PC-3 (cell line): ENCODE measurements around the gene WNK4. TPM values are rescaled to one million over a fixed set of nuclear protein-coding genes. Genes with fewer than 3 reads are reported as not detected.

Experiments used
- ATAC-seq: fragments of 200-7000 bp; cut with Tn5 transposase; 2 replicates; pipeline ENCODE4 v1.9.1; 2020; ENCODE audit warnings: mild to moderate bottlenecking, moderate library complexity
- BruUV-seq: library from RNA; stranded (reverse); fragments of 400-500 nt; replicated peaks from 2 replicates; lab custom pipeline; 2021; lab: Mats Ljungman, UMichigan
- CTCF ChIA-PET: fragments of 300-600 bp; sonication (Branson Sonifier 250); formaldehyde crosslinking; loops from one replicate; lab custom pipeline; 2022; ENCODE audit warnings: antibody characterized with exemption; lab: Charles Lee
- POLR2A ChIA-PET: fragments of 300-600 bp; sonication (Branson Sonifier 250); formaldehyde crosslinking; loops from one replicate; lab custom pipeline; 2022; ENCODE audit warnings: antibody characterized with exemption; ENCODE audit not compliant: unreplicated experiment; lab: Charles Lee
- DNase-seq: peaks from one replicate; pipeline ENCODE4 v3.0.0-alpha.2; 2015
- H2AFZ ChIP-seq: fragments of 300-600 bp; sonication (generic); 2 replicates; pipeline ENCODE4 v1.6.0; 2016; ENCODE audit warnings: antibody characterized with exemption, low read length
- H3F3A ChIP-seq: fragments of 300-600 bp; sonication (generic); one replicate; pipeline ENCODE4 v1.6.0; 2017; ENCODE audit warnings: antibody characterized with exemption, low read length, control low read depth, mild to moderate bottlenecking; ENCODE audit not compliant: unreplicated experiment
- H3K27ac ChIP-seq: fragments of 300-600 bp; sonication (generic); 2 replicates; pipeline ENCODE4 v1.5.1; 2016; ENCODE audit warnings: mild to moderate bottlenecking, low read length
- H3K27me3 ChIP-seq: fragments of 300-600 bp; sonication (generic); 2 replicates; pipeline ENCODE4 v1.6.1; 2016; ENCODE audit warnings: low read length, mixed read lengths
- H3K36me3 ChIP-seq: fragments of 300-600 bp; sonication (generic); 2 replicates; pipeline ENCODE4 v1.6.1; 2016; ENCODE audit warnings: low read depth, mixed run types, low read length, mixed read lengths
- H3K4me1 ChIP-seq: fragments of 300-600 bp; sonication (generic); 2 replicates; pipeline ENCODE4 v1.5.1; 2016; ENCODE audit warnings: low read length; ENCODE audit not compliant: insufficient read depth
- H3K4me2 ChIP-seq: fragments of 300-600 bp; sonication (generic); 2 replicates; pipeline ENCODE4 v1.6.0; 2016; ENCODE audit warnings: low read length
- H3K4me3 ChIP-seq: fragments of 300-600 bp; sonication (generic); 2 replicates; pipeline ENCODE4 v1.5.1; 2016; ENCODE audit warnings: mild to moderate bottlenecking, low read length, mixed read lengths
- H3K79me2 ChIP-seq: fragments of 300-600 bp; sonication (generic); 2 replicates; pipeline ENCODE4 v1.6.1; 2017; ENCODE audit warnings: low read length, mixed read lengths
- H3K9ac ChIP-seq: fragments of 300-600 bp; sonication (generic); 2 replicates; pipeline ENCODE4 v1.6.0; 2016; ENCODE audit warnings: mild to moderate bottlenecking, low read length
- H3K9me2 ChIP-seq: fragments of 300-600 bp; sonication (generic); replicated peaks from 2 replicates; pipeline ENCODE4 v1.6.1; 2016; ENCODE audit warnings: mixed run types, low read length, mixed read lengths
- H3K9me3 ChIP-seq: fragments of 300-600 bp; sonication (generic); 2 replicates; pipeline ENCODE4 v1.6.1; 2016; ENCODE audit warnings: low read length, mixed read lengths
- H4K20me1 ChIP-seq: fragments of 300-600 bp; sonication (generic); 2 replicates; pipeline ENCODE4 v1.6.1; 2016; ENCODE audit warnings: low read length, mixed read lengths
- EZH2 ChIP-seq: fragments of 300-600 bp; sonication (generic); IDR thresholded peaks from one replicate; pipeline ENCODE4 v1.6.1; 2017; ENCODE audit warnings: antibody characterized with exemption, mild to moderate bottlenecking, low read length; ENCODE audit not compliant: unreplicated experiment
- EZH2phosphoT487 ChIP-seq: fragments of 300-600 bp; sonication (generic); IDR thresholded peaks from 2 replicates; pipeline ENCODE4 v1.6.1; 2018; ENCODE audit warnings: mild to moderate bottlenecking, antibody characterized with exemption, low read length, borderline replicate concordance
- intact Hi-C: fragments of 100-400 bp; cut with micrococcal nuclease; formaldehyde crosslinking; loops from 2 replicates; pipeline ENCODE4 v1.9.0; 2023
- total RNA-seq: library from RNA; depleted of rRNA; stranded (reverse); fragments of >200 nt; gene quantifications from 2 replicates; pipeline ENCODE4 v1.2.3, GENCODE V29; 2014
- TF ChIP-seq, protein P1 (sequence below): fragments of 300-600 bp; sonication (generic); conservative IDR thresholded peaks from 2 replicates; pipeline ENCODE4 v1.5.1; 2017; ENCODE audit warnings: antibody characterized with exemption, low read depth, mild to moderate bottlenecking, low read length

Gene WNK4
- total RNA-seq, 1 experiment from 2014 or later, result 13.0 TPM

DNA sequence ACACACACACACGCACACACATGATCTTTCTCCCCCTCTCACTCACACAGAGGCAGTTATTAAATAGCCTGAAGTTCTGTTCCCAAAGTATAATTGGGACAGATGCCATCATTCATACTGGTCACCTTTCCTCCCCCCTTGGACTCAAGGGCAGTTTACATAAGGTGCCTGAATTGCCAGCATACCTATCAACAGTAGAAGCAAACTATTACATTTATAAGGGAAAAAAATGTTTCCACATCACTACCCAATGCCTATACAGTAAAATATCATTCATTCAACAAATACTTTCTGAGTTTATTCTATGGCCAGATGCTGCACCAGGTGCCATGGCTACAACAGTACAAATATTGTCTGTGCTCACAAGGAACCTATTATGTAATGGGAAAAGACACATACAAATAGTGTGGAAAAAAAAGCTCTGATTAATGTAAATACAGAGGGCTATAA is 24.5 kb downstream of the WNK4 start:
- DNase-seq (peak; percentile 30), ATAC-seq (peak; percentile 68)
- TF ChIP-seq EZH2phosphoT487 (no peak), EZH2 (no peak)
- TF ChIP-seq, protein P1, sequence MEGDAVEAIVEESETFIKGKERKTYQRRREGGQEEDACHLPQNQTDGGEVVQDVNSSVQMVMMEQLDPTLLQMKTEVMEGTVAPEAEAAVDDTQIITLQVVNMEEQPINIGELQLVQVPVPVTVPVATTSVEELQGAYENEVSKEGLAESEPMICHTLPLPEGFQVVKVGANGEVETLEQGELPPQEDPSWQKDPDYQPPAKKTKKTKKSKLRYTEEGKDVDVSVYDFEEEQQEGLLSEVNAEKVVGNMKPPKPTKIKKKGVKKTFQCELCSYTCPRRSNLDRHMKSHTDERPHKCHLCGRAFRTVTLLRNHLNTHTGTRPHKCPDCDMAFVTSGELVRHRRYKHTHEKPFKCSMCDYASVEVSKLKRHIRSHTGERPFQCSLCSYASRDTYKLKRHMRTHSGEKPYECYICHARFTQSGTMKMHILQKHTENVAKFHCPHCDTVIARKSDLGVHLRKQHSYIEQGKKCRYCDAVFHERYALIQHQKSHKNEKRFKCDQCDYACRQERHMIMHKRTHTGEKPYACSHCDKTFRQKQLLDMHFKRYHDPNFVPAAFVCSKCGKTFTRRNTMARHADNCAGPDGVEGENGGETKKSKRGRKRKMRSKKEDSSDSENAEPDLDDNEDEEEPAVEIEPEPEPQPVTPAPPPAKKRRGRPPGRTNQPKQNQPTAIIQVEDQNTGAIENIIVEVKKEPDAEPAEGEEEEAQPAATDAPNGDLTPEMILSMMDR, result no peak
- Histone ChIP-seq H3K4me3 (no peak overlapping the region), H3K27me3 (no peaks in the 10 kb centered on the region), H3K9me3 (no peaks in the 10 kb centered on the region), H3F3A (no peaks in the 10 kb centered on the region), H3K36me3 (no peaks in the 10 kb centered on the region), H3K9me2 (no peaks in the 10 kb centered on the region), H3K4me1 (peaks cover 14% of the 10 kb centered on the region), H3K27ac (peak overlapping the region; percentile 29; the same call in 1 of the 2 replicates), H2AFZ (no peak overlapping the region), H3K4me2 (no peak overlapping the region), H3K9ac (no peak overlapping the region), H4K20me1 (no peaks in the 10 kb centered on the region), H3K79me2 (no peaks in the 10 kb centered on the region)
- POLR2A ChIA-PET, result interaction anchor here (0.6 to 1.0 kb wide), 5 partner anchors 19 to 829 kb away, joined by 3 to 10 read pairs (median 5); partner anchors contain the start of gene BECN1
- no TSS peak for BruUV-seq
- intact Hi-C loops, result no loop called here
- CTCF ChIA-PET, result no interaction called here

DNA sequence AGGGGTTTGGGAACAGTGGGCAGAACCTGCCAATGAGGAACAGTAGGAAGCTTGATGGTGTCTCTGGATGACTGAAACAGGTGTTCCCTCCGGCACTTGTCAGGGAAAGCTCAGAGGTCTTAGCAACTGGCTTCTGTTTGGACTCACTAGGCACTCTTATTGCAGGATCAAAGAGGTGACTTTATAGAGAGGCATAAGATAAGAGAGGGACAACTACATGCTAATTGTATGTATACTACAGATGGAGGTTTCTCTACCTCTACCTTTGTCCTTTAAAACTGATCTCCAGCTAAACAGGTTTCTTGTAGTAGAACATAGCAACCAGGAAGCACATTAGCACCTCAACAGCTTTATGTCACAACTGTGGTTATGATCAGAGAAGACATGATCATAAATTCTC is 25.8 kb downstream of the WNK4 start:
- DNase-seq (no peak), ATAC-seq (no peak)
- Histone ChIP-seq H3K4me2 (no peak overlapping the region), H3K9me3 (no peaks in the 10 kb centered on the region), H3K27ac (no peak overlapping the region), H4K20me1 (no peaks in the 10 kb centered on the region), H3K79me2 (no peaks in the 10 kb centered on the region), H3K4me1 (peaks cover 14% of the 10 kb centered on the region), H3K9me2 (no peaks in the 10 kb centered on the region), H3F3A (no peaks in the 10 kb centered on the region), H2AFZ (no peak overlapping the region), H3K4me3 (no peak overlapping the region), H3K27me3 (no peaks in the 10 kb centered on the region), H3K36me3 (no peaks in the 10 kb centered on the region; the same call in 1 of the 2 replicates), H3K9ac (no peak overlapping the region)
- ChIA-PET POLR2A (interaction anchor here (0.6 to 1.0 kb wide), 3 partner anchors 16 to 43 kb away, joined by 3 to 6 read pairs (median 3); partner anchors contain the start of gene BECN1), CTCF (no interaction called here)
- no peak for TF ChIP-seq EZH2
- no peak for TF ChIP-seq EZH2phosphoT487
- TF ChIP-seq, protein P1, result no peak
- no TSS peak for BruUV-seq
- intact Hi-C loops, result no loop called here

DNA sequence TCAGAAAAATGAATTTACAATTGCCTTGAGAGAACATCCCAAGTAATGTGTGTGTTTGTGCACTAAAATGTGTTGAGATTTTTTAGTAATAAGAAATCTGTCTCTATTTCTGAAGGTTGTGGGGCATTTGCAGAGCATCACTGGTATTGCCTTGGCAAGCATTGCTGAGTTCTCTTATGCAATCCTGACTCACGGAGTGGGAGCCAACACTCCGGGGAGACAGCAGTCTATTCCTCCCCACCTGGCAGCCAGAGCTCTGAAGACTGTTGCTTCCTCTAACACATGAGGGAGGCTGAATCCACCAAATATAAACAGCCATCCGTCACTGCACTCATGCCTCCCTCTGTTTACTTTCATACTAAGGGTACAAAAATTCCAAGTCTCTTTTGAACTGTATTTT is 28.8 kb downstream of the WNK4 start:
- H4K20me1 ChIP-seq, result no peaks in the 10 kb centered on the region
- intact Hi-C loops, result no loop called here
- H2AFZ ChIP-seq, result no peak overlapping the region
- H3K9me2 ChIP-seq, result no peaks in the 10 kb centered on the region
- no peak overlapping the region for H3K27ac ChIP-seq
- no peaks in the 10 kb centered on the region for H3K9me3 ChIP-seq
- H3K9ac ChIP-seq, result no peak overlapping the region
- no peaks in the 10 kb centered on the region for H3K27me3 ChIP-seq
- CTCF ChIA-PET, result no interaction called here
- H3K4me2 ChIP-seq, result no peak overlapping the region
- H3K4me3 ChIP-seq, result no peak overlapping the region
- POLR2A ChIA-PET, result no interaction called here
- no peaks in the 10 kb centered on the region for H3K79me2 ChIP-seq
- no peaks in the 10 kb centered on the region for H3K4me1 ChIP-seq
- TF ChIP-seq EZH2, result no peak
- TF ChIP-seq, protein P1, result no peak
- TF ChIP-seq EZH2phosphoT487, result no peak
- no peaks in the 10 kb centered on the region for H3F3A ChIP-seq
- no TSS peak for BruUV-seq
- DNase-seq (peak; percentile 48), ATAC-seq (peak; percentile 50)
- peaks cover 3% of the 10 kb centered on the region; the same call in 1 of the 2 replicates for H3K36me3 ChIP-seq
